Activated T-helper 1 cell treated with anti-CD3 and anti-CD28 coated beads, Interleukin-12 subunit alpha, Interleukin-12 subunit beta, Interleukin-2, Interleukin-4 antibody, amounts not matched to agents 30 ng/mL and 10 ng/mL and 1 ng/mL, durations not matched to agents 14 hours and 24 hours and 36 hours (primary cell): ENCODE data around the gene IL9. TPM values are rescaled to one million over a fixed set of nuclear protein-coding genes. Genes with fewer than 3 reads are reported as not detected.

ENCODE experiments used
- DNase-seq: peaks from one replicate; pipeline ENCODE4 v3.0.0; 2021; ENCODE audit warnings: low spot score
- H3K27ac Mint-ChIP-seq: one replicate; pipeline ENCODE4 v1.8.0; 2021; ENCODE audit warnings: mild to moderate bottlenecking, mixed read lengths
- H3K27me3 Mint-ChIP-seq: one replicate; pipeline ENCODE4 v1.8.0; 2022; ENCODE audit warnings: mild to moderate bottlenecking, moderate library complexity, mixed read lengths; ENCODE audit not compliant: insufficient read depth
- H3K36me3 Mint-ChIP-seq: one replicate; pipeline ENCODE4 v1.8.0; 2021; ENCODE audit warnings: low read depth, mixed read lengths
- H3K4me1 Mint-ChIP-seq: one replicate; pipeline ENCODE4 v1.8.0; 2021; ENCODE audit warnings: low read depth, mixed read lengths
- H3K4me3 Mint-ChIP-seq: one replicate; pipeline ENCODE4 v1.8.0; 2021; ENCODE audit warnings: mild to moderate bottlenecking, moderate library complexity, mixed read lengths
- H3K9me3 Mint-ChIP-seq: one replicate; pipeline ENCODE4 v1.8.0; 2021; ENCODE audit warnings: mixed read lengths
- intact Hi-C: fragments of 100-400 bp; cut with micrococcal nuclease; formaldehyde crosslinking; loops from one replicate; pipeline ENCODE4 v1.15.1; 2024
- total RNA-seq: library from RNA; stranded (reverse); gene quantifications from 2 replicates; pipeline ENCODE4 v1.2.3, GENCODE V29; 2022

Gene IL9
- total RNA-seq, 1 donor from 2014 or later: 0.36 TPM

DNA sequence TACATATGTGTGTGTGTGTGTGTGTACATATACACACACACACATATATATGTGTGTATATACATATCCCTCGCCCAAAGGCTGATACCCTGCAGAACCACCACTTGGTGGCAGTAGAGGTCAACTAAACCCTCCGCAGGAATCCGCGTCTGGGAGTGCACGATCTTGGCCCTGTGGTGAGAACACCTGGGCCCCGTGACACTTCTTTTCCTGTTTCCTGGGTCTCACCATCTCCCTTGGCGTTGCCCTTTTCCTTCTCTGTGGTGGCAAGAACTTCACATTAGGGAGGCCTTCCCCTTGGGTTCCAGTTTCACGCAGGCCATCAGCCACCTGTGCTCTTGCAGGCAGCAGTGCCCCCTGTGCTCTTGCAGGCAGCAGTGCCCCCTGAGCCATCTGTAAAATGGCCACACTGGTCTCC, 8.2 kb downstream of the IL9 start:
- Mint-ChIP-seq H3K27ac (no peak overlapping the region), H3K4me3 (no peak overlapping the region), H3K36me3 (no peaks in the 10 kb centered on the region), H3K9me3 (no peaks in the 10 kb centered on the region), H3K4me1 (peaks cover 14% of the 10 kb centered on the region), H3K27me3 (peaks cover 18% of the 10 kb centered on the region)
- intact Hi-C loops: loop anchor here (1.0 to 5.0 kb wide), 5 partner anchors 175 to 540 kb away; no protein-coding TSS in a partner anchor
- peak; percentile 53 for DNase-seq

DNA sequence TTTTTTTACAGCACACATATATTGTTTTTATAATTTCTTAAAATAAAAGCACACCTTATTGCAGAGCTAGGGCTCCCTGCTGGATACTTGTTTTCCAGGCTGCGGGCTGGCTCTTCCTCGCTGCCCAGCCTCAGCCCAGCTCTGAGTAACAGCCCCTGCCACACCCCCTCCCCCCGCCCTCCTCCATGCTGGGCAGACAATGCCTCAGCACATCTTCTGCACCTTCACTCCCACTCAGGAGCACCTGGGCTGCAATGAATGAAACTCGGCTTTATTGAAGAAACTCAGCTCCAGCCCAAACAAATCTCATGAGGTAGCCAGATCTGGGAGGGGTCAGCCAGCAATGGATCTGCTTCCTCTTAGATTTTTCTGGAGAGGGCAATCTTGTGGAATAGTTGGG, 9.5 kb downstream of the IL9 start:
- DNase-seq: no peak
- Mint-ChIP-seq H3K9me3 (no peaks in the 10 kb centered on the region), H3K27me3 (peaks cover 15% of the 10 kb centered on the region), H3K4me3 (no peak overlapping the region), H3K4me1 (peaks cover 14% of the 10 kb centered on the region), H3K27ac (no peak overlapping the region), H3K36me3 (no peaks in the 10 kb centered on the region)
- intact Hi-C loops: loop anchor here (5.0 kb wide), 1 partner anchor 541 kb away; no protein-coding TSS in a partner anchor

DNA sequence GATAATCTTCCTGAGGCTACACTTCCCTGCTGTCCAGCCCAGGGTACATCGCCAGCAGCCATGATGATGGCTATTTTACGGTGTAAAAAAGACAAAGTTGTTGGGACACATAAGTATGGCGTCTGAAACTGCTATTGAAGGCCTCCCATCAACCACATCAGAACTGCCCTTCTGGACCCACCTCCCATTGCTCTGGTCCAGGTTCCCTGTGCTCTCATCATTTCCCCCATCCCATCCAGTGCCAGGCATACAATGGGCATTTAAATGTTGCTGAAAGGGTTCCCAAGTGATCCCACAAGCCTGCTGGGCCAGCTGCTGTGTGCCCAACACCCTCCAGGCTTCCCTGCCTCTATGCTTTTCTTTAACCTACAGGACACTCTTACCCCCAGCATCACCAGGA, 10.6 kb downstream of the IL9 start:
- H3K4me1 Mint-ChIP-seq: peaks cover 8% of the 10 kb centered on the region
- H3K9me3 Mint-ChIP-seq: no peaks in the 10 kb centered on the region
- no peak for DNase-seq
- H3K4me3 Mint-ChIP-seq: no peak overlapping the region
- H3K27ac Mint-ChIP-seq: no peak overlapping the region
- H3K27me3 Mint-ChIP-seq: peaks cover 15% of the 10 kb centered on the region
- intact Hi-C loops: loop anchor here (5.0 kb wide), 1 partner anchor 542 kb away; no protein-coding TSS in a partner anchor
- H3K36me3 Mint-ChIP-seq: no peaks in the 10 kb centered on the region

DNA sequence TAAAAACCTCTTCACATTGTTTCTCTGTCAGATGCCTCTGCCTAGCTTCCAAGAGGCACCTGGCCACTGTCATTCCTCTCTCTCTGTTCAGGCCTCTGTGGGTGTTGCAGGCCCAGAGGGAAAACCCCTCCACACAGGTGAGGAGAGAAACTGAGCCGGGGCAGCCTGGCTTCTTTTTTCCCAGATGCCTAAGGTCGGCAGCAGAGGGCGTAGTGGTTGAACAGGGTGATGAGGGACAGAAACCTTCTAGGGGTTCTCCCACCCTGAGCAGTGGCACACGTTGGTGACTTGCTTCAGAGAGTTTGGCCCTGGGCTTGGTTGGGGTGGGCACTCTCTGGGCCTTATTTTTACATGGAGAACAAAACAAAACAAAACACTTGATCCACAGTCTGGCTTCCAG, 12.2 kb downstream of the IL9 start:
- intact Hi-C loops: no loop called here
- Mint-ChIP-seq H3K36me3 (no peaks in the 10 kb centered on the region), H3K4me3 (no peak overlapping the region), H3K9me3 (no peaks in the 10 kb centered on the region), H3K27ac (no peak overlapping the region), H3K27me3 (peaks cover 7% of the 10 kb centered on the region), H3K4me1 (peaks cover 8% of the 10 kb centered on the region)
- DNase-seq: no peak

DNA sequence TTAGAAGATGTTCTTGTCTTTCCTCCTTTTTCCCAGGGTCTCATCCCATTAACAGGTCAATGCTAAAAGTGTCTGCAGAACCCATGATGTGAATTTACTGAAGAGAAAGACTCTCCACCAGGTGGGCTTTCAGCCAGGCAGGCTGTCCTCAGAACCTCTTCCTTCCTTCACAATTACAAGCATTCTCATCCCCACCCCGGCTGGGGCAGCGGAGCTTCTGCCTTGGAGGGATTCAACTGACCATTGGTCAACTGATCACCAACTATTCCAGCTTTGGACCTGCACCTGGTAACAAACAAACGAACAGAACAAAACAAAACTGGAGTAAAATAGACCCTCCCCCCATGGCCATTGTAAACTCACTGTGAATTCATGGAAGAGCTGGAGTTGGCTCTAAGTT, 12.6 kb downstream of the IL9 start:
- H3K4me1 Mint-ChIP-seq: peaks cover 8% of the 10 kb centered on the region
- H3K4me3 Mint-ChIP-seq: no peak overlapping the region
- no peak overlapping the region for H3K27ac Mint-ChIP-seq
- no peaks in the 10 kb centered on the region for H3K36me3 Mint-ChIP-seq
- H3K27me3 Mint-ChIP-seq: peaks cover 6% of the 10 kb centered on the region
- intact Hi-C loops: no loop called here
- no peaks in the 10 kb centered on the region for H3K9me3 Mint-ChIP-seq
- no peak for DNase-seq

DNA sequence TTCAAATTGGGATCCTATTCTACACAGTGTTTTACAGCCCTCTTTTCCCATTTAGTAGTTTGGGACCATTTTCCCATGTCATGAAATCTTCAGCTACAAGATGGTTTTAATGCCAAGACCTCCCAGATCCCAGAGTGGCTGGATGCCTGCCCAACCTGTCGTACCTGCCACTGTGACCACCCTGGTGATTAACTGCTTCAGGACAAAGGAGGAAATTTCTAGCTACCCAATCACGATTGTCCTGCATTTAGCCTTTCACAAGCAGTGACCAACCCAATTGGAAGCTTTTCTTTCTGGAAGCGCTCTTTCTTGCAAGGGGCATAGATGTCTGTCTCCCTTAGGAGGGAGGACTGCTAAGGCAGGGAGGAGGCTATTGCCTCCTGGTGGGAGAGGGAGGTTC, 13.8 kb downstream of the IL9 start:
- Mint-ChIP-seq H3K4me3 (no peak overlapping the region), H3K36me3 (no peaks in the 10 kb centered on the region), H3K9me3 (no peaks in the 10 kb centered on the region), H3K27me3 (peaks cover 4% of the 10 kb centered on the region), H3K27ac (no peak overlapping the region), H3K4me1 (no peaks in the 10 kb centered on the region)
- intact Hi-C loops: no loop called here
- DNase-seq: no peak

DNA sequence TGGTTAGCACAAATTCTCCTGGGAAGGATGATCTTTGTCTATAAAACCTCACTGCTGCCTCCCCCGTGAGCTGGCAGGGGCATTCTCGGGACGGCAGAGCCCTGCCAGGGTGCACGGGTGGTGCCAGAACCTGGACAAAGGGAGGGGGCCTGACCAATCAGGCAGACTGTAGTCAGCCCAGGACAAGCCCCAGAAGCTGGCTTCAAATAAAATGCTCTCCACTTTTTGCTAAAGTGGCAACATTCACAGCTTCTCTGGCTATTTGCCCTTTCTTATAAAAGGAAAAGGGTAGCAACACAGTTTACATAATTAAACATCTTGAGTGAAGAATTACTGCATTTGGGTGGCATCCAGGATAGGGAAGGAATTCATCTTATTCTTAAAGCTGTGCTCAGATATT, 14.4 kb downstream of the IL9 start:
- intact Hi-C loops: no loop called here
- Mint-ChIP-seq H3K9me3 (no peaks in the 10 kb centered on the region), H3K27me3 (peaks cover 4% of the 10 kb centered on the region), H3K4me1 (no peaks in the 10 kb centered on the region), H3K4me3 (no peak overlapping the region), H3K36me3 (no peaks in the 10 kb centered on the region), H3K27ac (no peak overlapping the region)
- DNase-seq: no peak

DNA sequence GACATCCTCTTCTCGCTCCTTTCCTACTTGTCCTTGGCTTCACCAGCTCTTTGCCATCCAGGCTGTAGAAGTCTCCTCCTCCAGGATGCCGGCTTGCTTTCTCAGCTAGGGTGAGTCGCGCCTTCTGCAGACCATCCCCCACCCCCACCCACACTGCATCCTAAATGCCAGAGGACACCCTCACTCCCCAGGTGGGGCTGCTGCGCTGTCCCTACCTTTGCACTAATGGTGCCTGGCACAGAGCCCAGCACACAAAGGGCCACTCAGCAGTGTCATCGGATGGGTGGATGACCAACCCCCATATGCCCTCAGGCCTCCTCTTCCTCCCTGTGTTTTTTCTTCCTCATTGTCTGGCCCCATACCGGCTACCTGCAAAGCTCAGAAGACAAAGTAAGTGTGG, 14.8 kb downstream of the IL9 start:
- intact Hi-C loops: no loop called here
- no peaks in the 10 kb centered on the region for H3K4me1 Mint-ChIP-seq
- no peaks in the 10 kb centered on the region for H3K36me3 Mint-ChIP-seq
- H3K27me3 Mint-ChIP-seq: peaks cover 4% of the 10 kb centered on the region
- no peak overlapping the region for H3K27ac Mint-ChIP-seq
- DNase-seq: no peak
- H3K9me3 Mint-ChIP-seq: no peaks in the 10 kb centered on the region
- no peak overlapping the region for H3K4me3 Mint-ChIP-seq

DNA sequence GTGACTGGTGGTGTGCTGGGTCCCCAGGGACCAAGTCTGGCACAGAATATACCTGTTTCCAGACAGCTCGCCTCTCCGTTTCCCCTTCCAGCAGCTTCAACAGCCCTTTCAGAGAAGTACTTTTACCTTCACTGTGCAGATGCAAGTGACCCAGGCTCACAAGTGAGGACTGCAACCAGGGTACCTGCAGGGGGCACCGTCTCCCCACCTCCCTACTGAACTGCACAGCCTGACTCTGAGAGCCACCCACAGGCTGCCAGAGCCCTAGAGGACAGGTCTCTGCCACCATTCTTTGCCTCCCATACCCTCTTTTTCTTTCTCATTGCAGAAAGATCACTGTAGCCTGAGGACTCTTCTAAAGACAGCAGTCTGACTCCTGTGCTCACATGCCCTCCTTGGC, 15.4 kb downstream of the IL9 start:
- H3K36me3 Mint-ChIP-seq: no peaks in the 10 kb centered on the region
- intact Hi-C loops: no loop called here
- H3K9me3 Mint-ChIP-seq: no peaks in the 10 kb centered on the region
- no peaks in the 10 kb centered on the region for H3K4me1 Mint-ChIP-seq
- DNase-seq: no peak
- no peak overlapping the region for H3K4me3 Mint-ChIP-seq
- H3K27ac Mint-ChIP-seq: no peak overlapping the region
- H3K27me3 Mint-ChIP-seq: peaks cover 2% of the 10 kb centered on the region

DNA sequence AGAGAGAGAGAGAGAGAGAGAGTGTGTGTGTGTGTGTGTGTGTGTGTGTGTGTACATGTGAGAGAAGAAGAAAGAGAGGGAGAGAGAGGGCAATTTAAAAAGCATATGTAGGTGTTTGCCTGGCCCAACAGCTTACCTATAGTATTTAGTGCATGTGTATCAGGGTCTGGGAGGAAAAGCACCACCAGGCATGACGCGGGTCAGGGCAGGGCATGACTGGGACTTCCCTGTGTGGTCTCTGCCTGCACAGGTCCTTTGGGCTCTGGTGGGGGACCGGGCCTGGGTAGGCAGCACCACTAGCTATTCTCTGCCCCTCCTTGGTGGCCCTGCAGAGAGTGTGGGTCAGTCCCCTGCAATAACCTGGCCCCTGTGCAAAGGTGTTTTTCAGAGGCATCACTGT, 16.1 kb downstream of the IL9 start:
- Mint-ChIP-seq H3K4me1 (no peaks in the 10 kb centered on the region), H3K36me3 (no peaks in the 10 kb centered on the region), H3K27me3 (peaks cover 3% of the 10 kb centered on the region), H3K4me3 (no peak overlapping the region), H3K27ac (no peak overlapping the region), H3K9me3 (no peaks in the 10 kb centered on the region)
- DNase-seq: no peak
- intact Hi-C loops: no loop called here

DNA sequence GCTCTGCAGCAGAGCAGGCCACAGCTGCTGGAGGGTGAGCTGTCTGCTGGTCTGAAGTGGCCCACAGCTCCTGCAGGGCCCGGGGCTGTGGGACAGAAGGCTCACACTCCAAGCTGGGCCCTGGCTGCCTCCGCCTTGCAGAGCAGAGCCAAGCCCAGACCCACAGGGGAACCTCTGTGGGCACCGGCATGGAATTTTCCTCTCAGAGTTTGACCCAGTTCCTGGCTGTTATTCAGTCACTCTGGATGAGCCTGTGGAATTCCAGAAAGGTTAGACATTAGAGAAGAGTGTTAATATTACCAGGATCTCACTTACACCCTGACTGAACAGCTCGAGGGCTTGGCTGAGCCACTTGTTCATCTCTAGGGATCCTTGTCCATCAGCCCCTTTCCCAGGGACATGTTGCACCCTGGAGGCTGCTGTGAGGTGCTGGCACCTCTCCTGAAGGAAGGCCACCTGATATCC, 17.5 kb downstream of the IL9 start:
- Mint-ChIP-seq H3K4me3 (no peak overlapping the region), H3K27me3 (peaks cover 4% of the 10 kb centered on the region), H3K36me3 (no peaks in the 10 kb centered on the region), H3K9me3 (no peaks in the 10 kb centered on the region), H3K27ac (no peak overlapping the region), H3K4me1 (no peaks in the 10 kb centered on the region)
- no peak for DNase-seq
- intact Hi-C loops: no loop called here

DNA sequence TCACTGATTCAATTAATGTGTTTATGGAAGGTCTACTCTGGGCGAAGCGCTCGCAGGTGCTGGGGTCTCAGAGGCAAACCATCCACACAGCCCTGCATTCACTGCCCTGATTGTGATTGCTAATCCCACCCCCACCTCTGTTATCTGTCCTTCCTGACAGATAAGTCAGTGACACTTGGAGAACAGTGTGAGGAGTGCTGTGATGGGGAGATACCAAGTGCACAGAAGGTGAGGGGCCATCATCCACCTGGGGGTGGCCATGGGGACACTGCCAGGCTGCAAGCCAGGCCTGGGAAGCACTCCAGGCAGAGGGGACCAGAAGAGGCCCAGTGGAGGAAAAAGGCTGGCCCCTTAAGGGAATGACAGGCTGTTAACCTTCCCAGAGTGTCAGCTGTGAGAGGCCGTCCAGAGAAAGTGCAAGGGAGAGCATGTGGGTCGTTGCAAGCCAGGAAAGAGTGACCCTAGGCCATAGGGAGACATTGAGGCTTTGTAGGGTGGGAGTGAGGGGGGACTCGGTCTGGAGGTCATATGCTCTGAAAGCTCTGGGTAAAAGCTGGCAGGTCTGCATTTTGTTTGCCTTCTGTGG, 18.0 kb downstream of the IL9 start:
- Mint-ChIP-seq H3K27me3 (peaks cover 4% of the 10 kb centered on the region), H3K4me1 (no peaks in the 10 kb centered on the region), H3K9me3 (no peaks in the 10 kb centered on the region), H3K4me3 (no peak overlapping the region), H3K27ac (no peak overlapping the region), H3K36me3 (no peaks in the 10 kb centered on the region)
- intact Hi-C loops: no loop called here
- no peak for DNase-seq

DNA sequence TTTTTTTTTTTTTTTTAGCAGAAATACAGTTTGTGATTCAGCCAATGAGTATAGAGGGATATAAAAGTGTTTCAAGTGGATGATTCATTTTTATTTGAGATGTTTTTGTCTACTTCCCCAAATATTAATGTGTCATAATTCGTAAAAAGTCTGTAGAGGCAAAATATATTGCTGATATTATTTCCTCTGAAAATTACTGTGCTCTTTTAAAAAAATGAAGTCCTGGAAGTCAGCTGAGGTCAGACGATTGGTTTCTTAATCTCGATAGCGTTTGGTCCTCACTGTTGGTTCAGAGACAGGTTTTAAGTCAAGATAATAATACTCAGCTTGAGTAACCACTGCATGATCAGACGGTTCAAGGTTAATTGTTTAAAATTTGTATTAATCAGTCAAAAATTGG, 19.5 kb downstream of the IL9 start:
- H3K4me1 Mint-ChIP-seq: no peaks in the 10 kb centered on the region
- H3K36me3 Mint-ChIP-seq: no peaks in the 10 kb centered on the region
- no peaks in the 10 kb centered on the region for H3K9me3 Mint-ChIP-seq
- H3K4me3 Mint-ChIP-seq: no peak overlapping the region
- H3K27me3 Mint-ChIP-seq: peaks cover 4% of the 10 kb centered on the region
- no peak for DNase-seq
- intact Hi-C loops: no loop called here
- no peak overlapping the region for H3K27ac Mint-ChIP-seq

DNA sequence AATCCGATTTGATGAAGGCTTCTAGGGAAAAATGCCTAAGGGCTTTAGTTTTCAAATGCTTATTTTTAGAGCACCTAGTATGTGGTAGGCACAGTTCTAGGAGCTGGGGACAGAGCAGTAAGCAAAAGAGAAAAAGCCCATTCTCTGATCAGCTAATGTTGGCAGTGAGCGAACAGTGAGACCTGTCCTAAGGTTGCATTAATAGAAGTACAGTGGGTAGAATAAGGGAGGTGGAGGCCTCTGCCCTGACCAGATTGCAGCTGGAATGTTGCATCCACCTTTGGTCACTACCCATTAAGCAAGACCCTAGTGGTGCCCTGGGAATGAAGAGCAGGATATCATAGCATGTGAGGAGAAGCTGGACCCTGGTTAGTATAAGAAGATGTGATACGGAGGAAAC, 20.1 kb downstream of the IL9 start:
- no peaks in the 10 kb centered on the region for H3K36me3 Mint-ChIP-seq
- H3K27me3 Mint-ChIP-seq: peaks cover 4% of the 10 kb centered on the region

More for the DNA sequence above, 20.1 kb downstream of the IL9 start:
- intact Hi-C loops: no loop called here
- no peak overlapping the region for H3K27ac Mint-ChIP-seq
- no peak for DNase-seq
- no peaks in the 10 kb centered on the region for H3K9me3 Mint-ChIP-seq
- no peaks in the 10 kb centered on the region for H3K4me1 Mint-ChIP-seq
- H3K4me3 Mint-ChIP-seq: no peak overlapping the region
